ENCODE measurements around the gene DNASE1L1. TPM values are rescaled to one million over a fixed set of nuclear protein-coding genes. Genes with fewer than 3 reads are reported as not detected.

DNASE1L1 gene
- 25.7 and 36.6 TPM in 2 replicates for polyA plus RNA-seq (2011; rRNA removed)
- 17.5 and 27.0 TPM in 2 replicates for polyA minus RNA-seq (2011; rRNA and poly(A)+ RNA removed)

GRCh38 chrX:154409222-154409871 lies at the start of gene DNASE1L1:
Gene DNASE1L1, minus strand, starts transcription at chrX:154409254. Its CDS starts 3,686 bp downstream, at chrX:154405568.
- peak within 1 kb of the TSS; percentile 68 for H3K27ac ChIP-seq (ENCODE audit: low read depth, low read length)
- no peak for TF ChIP-seq CTCF (IDR thresholded peaks at IDR 0.05; ENCODE audit: low read depth, low read length)
- DNase-seq (ENCODE audit: low read depth, low spot score) = peak; percentile 57
- H3K9me3 ChIP-seq (ENCODE audit: control insufficient read depth, insufficient read depth, low read length) = no peaks in the 10 kb centered on the region
- CTCF ChIA-PET = interaction anchor here (0.6 to 1.6 kb wide), 4 partner anchors 11 to 470 kb away, joined by 3 to 7 read pairs (median 4); partner anchors contain the start of gene RPL10
- H3K4me3 ChIP-seq (ENCODE audit: low read depth, low read length) = peak within 1 kb of the TSS; percentile 62
- POLR2A ChIA-PET = interaction anchor here (0.9 to 2.0 kb wide), 3 partner anchors 11 to 50 kb away, joined by 5 to 12 read pairs (median 5); partner anchors contain the start of genes ATP6AP1 and RPL10
- no peaks in the 10 kb centered on the region for H3K27me3 ChIP-seq (ENCODE audit: control insufficient read depth, insufficient read depth, low read length)

GRCh38 chrX:154458116-154458953 lies 49.3 kb upstream of the DNASE1L1 start, which contains the start of gene PLXNA3:
Gene PLXNA3, plus strand, starts transcription at chrX:154458281. Its CDS starts 1,903 bp downstream, at chrX:154460184.
- no peaks in the 10 kb centered on the region for H3K9me3 ChIP-seq (ENCODE audit: control insufficient read depth, insufficient read depth, low read length)
- H3K4me3 ChIP-seq (ENCODE audit: low read depth, low read length) = peak within 1 kb of the TSS; percentile 75
- TF ChIP-seq CTCF (IDR thresholded peaks at IDR 0.05; ENCODE audit: low read depth, low read length) = no peak
- ChIA-PET POLR2A (interaction anchor here (1.1 to 1.5 kb wide), 3 partner anchors 29 to 47 kb away, joined by 3 to 6 read pairs (median 4); partner anchors contain the start of genes SLC10A3 and TAFAZZIN), CTCF (no interaction called here)
- no peak within 1 kb of the TSS for H3K27ac ChIP-seq (ENCODE audit: low read depth, low read length)
- no peak for DNase-seq (ENCODE audit: low read depth, low spot score)
- no peaks in the 10 kb centered on the region for H3K27me3 ChIP-seq (ENCODE audit: control insufficient read depth, insufficient read depth, low read length)

GRCh38 chrX:154457491-154458115 lies 48.5 kb upstream of the DNASE1L1 start:
- Histone ChIP-seq H3K27me3 (ENCODE audit: control insufficient read depth, insufficient read depth, low read length) (no peaks in the 10 kb centered on the region), H3K27ac (ENCODE audit: low read depth, low read length) (no peak overlapping the region)
- CTCF ChIA-PET = no interaction called here

GRCh38 chrX:154452823-154453222 lies 43.8 kb upstream of the DNASE1L1 start:
- Histone ChIP-seq H3K27me3 (ENCODE audit: control insufficient read depth, insufficient read depth, low read length) (no peaks in the 10 kb centered on the region), H3K9me3 (ENCODE audit: control insufficient read depth, insufficient read depth, low read length) (no peaks in the 10 kb centered on the region), H3K4me3 (ENCODE audit: low read depth, low read length) (no peak overlapping the region), H3K27ac (ENCODE audit: low read depth, low read length) (no peak overlapping the region)
- POLR2A ChIA-PET = no interaction called here
- no peak for TF ChIP-seq CTCF (IDR thresholded peaks at IDR 0.05; ENCODE audit: low read depth, low read length)
- CTCF ChIA-PET = no interaction called here
- DNase-seq (ENCODE audit: low read depth, low spot score) = no peak

More at GRCh38 chrX:154457491-154458115, 48.5 kb upstream of the DNASE1L1 start:
- no peaks in the 10 kb centered on the region for H3K9me3 ChIP-seq (ENCODE audit: control insufficient read depth, insufficient read depth, low read length)
- peak overlapping the region; percentile 55 for H3K4me3 ChIP-seq (ENCODE audit: low read depth, low read length)
- DNase-seq (ENCODE audit: low read depth, low spot score) = no peak
- POLR2A ChIA-PET = no interaction called here
- TF ChIP-seq CTCF (IDR thresholded peaks at IDR 0.05; ENCODE audit: low read depth, low read length) = no peak

All from AG04450 (cell line).